SH-SY5Y (cell line): ENCODE data around the gene NPAT.

Experiments used
- GATA2 ChIP-seq: IDR thresholded peaks from 2 replicates; pipeline ENCODE4 v1.6.1; 2011; ENCODE audit warnings: mild to moderate bottlenecking, low read depth, low read length
- GATA3 ChIP-seq: IDR thresholded peaks from 2 replicates; pipeline ENCODE4 v1.6.1; 2011; ENCODE audit warnings: low read depth, mild to moderate bottlenecking, low read length, moderate library complexity

GRCh38 chr11:108137212-108137611, 85.2 kb downstream of the NPAT start:
- TF ChIP-seq GATA2 (no peak), GATA3 (no peak)
